NB4 (cell line): ENCODE measurements around the gene XK.

ENCODE experiments used
- MYC ChIP-seq: IDR thresholded peaks from 2 replicates; pipeline ENCODE4 v1.6.1; 2011; ENCODE audit warnings: low read depth, low read length
- POLR2A ChIP-seq: IDR thresholded peaks from 2 replicates; pipeline ENCODE4 v1.6.1; 2011; ENCODE audit warnings: mild to moderate bottlenecking; ENCODE audit not compliant: insufficient read length; ENCODE audit errors: extremely low read depth
- TF ChIP-seq, protein P1 (sequence below): IDR thresholded peaks from one replicate; pipeline ENCODE4 v1.5.1; 2012; ENCODE audit warnings: low read depth, low read length
- TF ChIP-seq, protein P2 (sequence below): IDR thresholded peaks from 2 replicates; pipeline ENCODE4 v1.6.1; 2011; ENCODE audit warnings: low read depth, low read length

GRCh38 chrX:37638047-37638446 lies 47.5 kb upstream of the XK start:
- TF ChIP-seq, protein P1, sequence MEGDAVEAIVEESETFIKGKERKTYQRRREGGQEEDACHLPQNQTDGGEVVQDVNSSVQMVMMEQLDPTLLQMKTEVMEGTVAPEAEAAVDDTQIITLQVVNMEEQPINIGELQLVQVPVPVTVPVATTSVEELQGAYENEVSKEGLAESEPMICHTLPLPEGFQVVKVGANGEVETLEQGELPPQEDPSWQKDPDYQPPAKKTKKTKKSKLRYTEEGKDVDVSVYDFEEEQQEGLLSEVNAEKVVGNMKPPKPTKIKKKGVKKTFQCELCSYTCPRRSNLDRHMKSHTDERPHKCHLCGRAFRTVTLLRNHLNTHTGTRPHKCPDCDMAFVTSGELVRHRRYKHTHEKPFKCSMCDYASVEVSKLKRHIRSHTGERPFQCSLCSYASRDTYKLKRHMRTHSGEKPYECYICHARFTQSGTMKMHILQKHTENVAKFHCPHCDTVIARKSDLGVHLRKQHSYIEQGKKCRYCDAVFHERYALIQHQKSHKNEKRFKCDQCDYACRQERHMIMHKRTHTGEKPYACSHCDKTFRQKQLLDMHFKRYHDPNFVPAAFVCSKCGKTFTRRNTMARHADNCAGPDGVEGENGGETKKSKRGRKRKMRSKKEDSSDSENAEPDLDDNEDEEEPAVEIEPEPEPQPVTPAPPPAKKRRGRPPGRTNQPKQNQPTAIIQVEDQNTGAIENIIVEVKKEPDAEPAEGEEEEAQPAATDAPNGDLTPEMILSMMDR: no peak
- TF ChIP-seq, protein P2, sequence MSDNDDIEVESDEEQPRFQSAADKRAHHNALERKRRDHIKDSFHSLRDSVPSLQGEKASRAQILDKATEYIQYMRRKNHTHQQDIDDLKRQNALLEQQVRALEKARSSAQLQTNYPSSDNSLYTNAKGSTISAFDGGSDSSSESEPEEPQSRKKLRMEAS: no peak
- no peak for TF ChIP-seq MYC
- no peak for TF ChIP-seq POLR2A
